SK-N-SH (cell line): ENCODE data around the gene PLEKHA8. TPM values are rescaled to one million over a fixed set of nuclear protein-coding genes. Genes with fewer than 3 reads are reported as not detected.

Experiments
- CTCF ChIA-PET: fragments of 300-600, 350-600 bp; formaldehyde crosslinking; extraction: SDS; loops from one replicate; lab custom pipeline; 2021; lab: Yijun Ruan, JAX
- POLR2A ChIA-PET: fragments of 350-600 bp; sonication (Branson Sonifier 250); formaldehyde crosslinking; extraction: SDS; loops from one replicate; lab custom pipeline; 2020; ENCODE audit warnings: antibody characterized with exemption, inconsistent platforms; lab: Yijun Ruan, JAX
- DNase-seq: peaks from one replicate; pipeline ENCODE4 v3.0.0; 2012
- H2AFZ ChIP-seq: fragments of 200-600 bp; sonication (generic); 2 replicates; pipeline ENCODE4 v1.8.1; 2016; ENCODE audit warnings: antibody characterized with exemption, mild to moderate bottlenecking, low read depth
- H3F3A ChIP-seq: fragments of 200-600 bp; sonication (generic); replicated peaks from 2 replicates; pipeline ENCODE3; 2016; ENCODE audit warnings: antibody characterized with exemption, mild to moderate bottlenecking; ENCODE audit not compliant: insufficient read depth
- H3K27ac ChIP-seq, 2 experiments: fragments of 200-500 bp in 1 of 2; fragments of 200-600 bp in 1 of 2; sonication (Bioruptor generic) in 1 of 2; sonication (generic), shearing (Covaris generic) in 1 of 2; 2 replicates each; pipeline versions ENCODE4 v1.5.1 to v1.6.1; 2014 to 2016; ENCODE audit warnings: low read depth in 2 of 2, inconsistent platforms in 1 of 2, low read length in 1 of 2, mild to moderate bottlenecking in 1 of 2, mixed read lengths in 1 of 2
- H3K27me3 ChIP-seq: fragments of 200-600 bp; sonication (generic), shearing (Covaris generic); 2 replicates; pipeline ENCODE4 v1.6.1; 2016; ENCODE audit warnings: mixed run types; ENCODE audit not compliant: insufficient read depth
- H3K36me3 ChIP-seq, 2 experiments: fragments of 200-500 bp in 1 of 2; fragments of 200-600 bp in 1 of 2; sonication (Bioruptor generic) in 1 of 2; sonication (generic) in 1 of 2; replicated peaks in 1 of 2; 2 replicates each; pipeline versions ENCODE3 to v1.5.1; 2014 to 2016; ENCODE audit warnings: low read length in 1 of 2, mild to moderate bottlenecking in 1 of 2; ENCODE audit not compliant: insufficient read depth in 2 of 2, control insufficient read depth in 1 of 2
- H3K4me1 ChIP-seq, 2 experiments: fragments of 200-500 bp in 1 of 2; fragments of 200-600 bp in 1 of 2; sonication (Bioruptor generic) in 1 of 2; sonication (generic), shearing (Covaris generic) in 1 of 2; 2 replicates each; pipeline versions ENCODE4 v1.5.1 to v1.6.1; 2014 to 2016; ENCODE audit warnings: low read depth in 1 of 2, low read length in 1 of 2, mixed run types in 1 of 2; ENCODE audit not compliant: insufficient read depth in 2 of 2, control insufficient read depth in 1 of 2
- H3K4me2 ChIP-seq: fragments of 200-600 bp; sonication (generic), shearing (Covaris generic); 2 replicates; pipeline ENCODE4 v1.6.1; 2017; ENCODE audit warnings: mixed run types
- H3K4me3 ChIP-seq, 2 experiments: fragments of 200-500 bp in 1 of 2; fragments of 200-600 bp in 1 of 2; sonication (Bioruptor generic) in 1 of 2; sonication (generic), shearing (Covaris generic) in 1 of 2; 2 replicates each; pipeline versions ENCODE4 v1.5.1 to v1.8.1; 2014 to 2016; ENCODE audit warnings: low read depth in 2 of 2, inconsistent platforms in 1 of 2, low read length in 1 of 2, mild to moderate bottlenecking in 1 of 2, mixed read lengths in 1 of 2, moderate library complexity in 1 of 2
- H3K79me2 ChIP-seq: fragments of 200-600 bp; sonication (generic); 2 replicates; pipeline ENCODE4 v1.8.1; 2017; ENCODE audit warnings: mild to moderate bottlenecking; ENCODE audit not compliant: insufficient read depth
- H3K9ac ChIP-seq: fragments of 200-600 bp; sonication (generic); 2 replicates; pipeline ENCODE4 v1.6.1; 2017; ENCODE audit warnings: mixed run types
- H3K9me2 ChIP-seq: fragments of 200-600 bp; sonication (generic); 2 replicates; pipeline ENCODE4 v1.6.1; 2017; ENCODE audit warnings: mixed run types
- H3K9me3 ChIP-seq: fragments of 200-600 bp; sonication (generic); 2 replicates; pipeline ENCODE4 v1.6.1; 2017; ENCODE audit warnings: mixed run types, mild to moderate bottlenecking, moderate library complexity
- H4K20me1 ChIP-seq: fragments of 200-600 bp; sonication (generic); 2 replicates; pipeline ENCODE4 v1.6.1; 2017; ENCODE audit warnings: mild to moderate bottlenecking, mixed run types; ENCODE audit not compliant: insufficient read depth
- CHD2 ChIP-seq: fragments of 150-350 bp; IDR thresholded peaks from 2 replicates; pipeline ENCODE4 v1.6.1; 2018; ENCODE audit warnings: low read length; ENCODE audit not compliant: partially characterized antibody
- FOSL2 ChIP-seq: IDR thresholded peaks from 2 replicates; pipeline ENCODE4 v1.4.0; 2012; ENCODE audit warnings: low read depth, mild to moderate bottlenecking, moderate library complexity, borderline replicate concordance
- MXI1 ChIP-seq: IDR thresholded peaks from 2 replicates; pipeline ENCODE4 v1.6.1; 2012; ENCODE audit warnings: mild to moderate bottlenecking, low read depth, low read length, improper control_type of control experiment
- RFX5 ChIP-seq: IDR thresholded peaks from 2 replicates; pipeline ENCODE4 v1.6.1; 2012; ENCODE audit warnings: mild to moderate bottlenecking, improper control_type of control experiment, low read length
- RXRA ChIP-seq: IDR thresholded peaks from 2 replicates; pipeline ENCODE4 v1.4.0; 2012; ENCODE audit warnings: low read depth, mild to moderate bottlenecking, borderline replicate concordance
- TAF1 ChIP-seq: IDR thresholded peaks from 2 replicates; pipeline ENCODE4 v1.6.1; 2012; ENCODE audit warnings: low read depth, mild to moderate bottlenecking, low read length, moderate library complexity, borderline replicate concordance
- TCF12 ChIP-seq: IDR thresholded peaks from 2 replicates; pipeline ENCODE4 v1.4.0; 2012
- ZBTB33 ChIP-seq: IDR thresholded peaks from 2 replicates; pipeline ENCODE4 v1.4.0; 2012; ENCODE audit warnings: low read depth, borderline replicate concordance
- WGBS: methylation state at CpG from one replicate; pipeline ENCODE4 v1.1.6; 2017; ENCODE audit warnings: low lambda C conversion rate; 5-methylcytosine and 5-hydroxymethylcytosine counted together
- polyA plus RNA-seq, 3 experiments: library from polyadenylated mRNA; depleted of rRNA; stranded (reverse); fragments of >200 nt; gene quantifications; 2 replicates each; pipeline ENCODE4 v1.2.3, GENCODE V29; 2012
- TF ChIP-seq, protein P1 (sequence below): fragments of 200-600 bp; sonication (generic); IDR thresholded peaks from 2 replicates; pipeline ENCODE4 v1.6.1; 2017; ENCODE audit warnings: antibody characterized with exemption, mild to moderate bottlenecking, moderate library complexity
- TF ChIP-seq, protein P2 (sequence below): fragments of 150-350 bp; IDR thresholded peaks from 2 replicates; pipeline ENCODE4 v1.6.1; 2017; ENCODE audit warnings: antibody characterized with exemption, low read length, low read depth, borderline replicate concordance
- TF ChIP-seq, protein P3 (sequence below): IDR thresholded peaks from 2 replicates; pipeline ENCODE4 v1.4.0; 2012; ENCODE audit warnings: low read depth

PLEKHA8 gene
- polyA plus RNA-seq, 1 of the 3 experiments (the other 2 are of a cell fraction) = 4.9 TPM

- Histone ChIP-seq H3K4me3 (peak overlapping the region; percentile 75 to 99), H2AFZ (peak overlapping the region; percentile 77; the same call in 1 of the 2 replicates), H3K27me3 (no peaks in the 10 kb centered on the region), H3K9ac (peak overlapping the region; percentile 75; the same call in 1 of the 2 replicates), H3K4me1 (peaks cover 19 to 48% of the 10 kb centered on the region in 2 experiments), H3K36me3 (peaks cover 5 to 6% of the 10 kb centered on the region in 2 experiments), H3K27ac (peak overlapping the region in 1 of 2 experiments; percentile 79; a peak in 2 of 4 replicates), H4K20me1 (peaks cover 40% of the 10 kb centered on the region), H3F3A (peaks cover 10% of the 10 kb centered on the region), H3K9me3 (no peaks in the 10 kb centered on the region), H3K79me2 (peaks cover 80% of the 10 kb centered on the region), H3K4me2 (peak overlapping the region; percentile 86), H3K9me2 (no peaks in the 10 kb centered on the region)
- ChIA-PET CTCF (interaction anchor here (0.6 to 11.9 kb wide), 4 partner anchors 20 to 152 kb away, joined by 3 to 85 read pairs (median 6); no protein-coding TSS in a partner anchor), POLR2A (no interaction called here)
- TF ChIP-seq, protein P1, sequence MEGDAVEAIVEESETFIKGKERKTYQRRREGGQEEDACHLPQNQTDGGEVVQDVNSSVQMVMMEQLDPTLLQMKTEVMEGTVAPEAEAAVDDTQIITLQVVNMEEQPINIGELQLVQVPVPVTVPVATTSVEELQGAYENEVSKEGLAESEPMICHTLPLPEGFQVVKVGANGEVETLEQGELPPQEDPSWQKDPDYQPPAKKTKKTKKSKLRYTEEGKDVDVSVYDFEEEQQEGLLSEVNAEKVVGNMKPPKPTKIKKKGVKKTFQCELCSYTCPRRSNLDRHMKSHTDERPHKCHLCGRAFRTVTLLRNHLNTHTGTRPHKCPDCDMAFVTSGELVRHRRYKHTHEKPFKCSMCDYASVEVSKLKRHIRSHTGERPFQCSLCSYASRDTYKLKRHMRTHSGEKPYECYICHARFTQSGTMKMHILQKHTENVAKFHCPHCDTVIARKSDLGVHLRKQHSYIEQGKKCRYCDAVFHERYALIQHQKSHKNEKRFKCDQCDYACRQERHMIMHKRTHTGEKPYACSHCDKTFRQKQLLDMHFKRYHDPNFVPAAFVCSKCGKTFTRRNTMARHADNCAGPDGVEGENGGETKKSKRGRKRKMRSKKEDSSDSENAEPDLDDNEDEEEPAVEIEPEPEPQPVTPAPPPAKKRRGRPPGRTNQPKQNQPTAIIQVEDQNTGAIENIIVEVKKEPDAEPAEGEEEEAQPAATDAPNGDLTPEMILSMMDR = peak; percentile 32; the same call in 1 of the 2 replicates
- no peak for TF ChIP-seq RXRA
- no peak for DNase-seq
- 33% methylated on average over 6 of the region's 6 CpGs for WGBS
Measured at GRCh38 chr7:30029696-30030095, 1.5 kb downstream of the PLEKHA8 start.

DNA sequence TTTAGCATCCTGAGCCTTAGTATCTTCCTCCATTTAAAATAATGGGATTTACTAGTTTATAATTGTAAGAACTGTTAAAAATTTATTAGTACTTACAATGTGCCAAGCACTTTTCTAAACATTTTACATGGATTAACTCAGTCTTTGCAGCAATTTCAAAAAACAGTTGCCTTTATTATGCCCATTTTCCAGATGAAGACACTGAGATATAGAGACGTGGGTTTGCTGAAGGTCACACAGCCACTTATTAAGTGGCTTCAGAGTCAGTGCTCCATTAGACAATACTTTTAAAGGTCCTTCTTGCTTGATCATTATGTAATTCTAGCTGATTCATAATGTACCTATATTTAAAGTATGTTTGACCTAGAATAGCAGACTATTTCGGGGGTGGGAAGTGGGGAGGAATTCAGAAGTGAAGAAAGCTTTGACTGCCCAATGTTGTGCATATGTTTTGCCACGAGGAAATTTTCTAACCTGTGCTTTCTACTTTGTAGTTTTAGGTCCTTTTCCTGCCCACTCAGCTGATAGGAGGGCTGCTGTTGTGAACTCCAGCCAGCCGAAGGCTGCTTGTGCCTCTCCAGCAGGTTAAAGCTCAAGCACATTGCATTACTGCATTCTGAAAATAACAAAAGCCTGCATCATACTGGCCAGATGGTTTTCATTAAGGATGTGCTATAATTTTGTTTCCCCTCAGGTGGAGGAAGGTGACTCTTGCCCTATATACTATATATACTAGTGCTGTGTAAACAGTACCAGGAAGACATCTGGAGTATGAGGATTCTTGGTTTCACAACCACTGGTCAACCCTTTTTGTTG is 4.3 kb downstream of the PLEKHA8 start:
- Histone ChIP-seq H4K20me1 (peaks cover 40% of the 10 kb centered on the region), H3K9ac (no peak overlapping the region), H3K27ac (peak overlapping the region; percentile 9 to 81; a peak in 3 of 4 replicates), H3K9me3 (no peaks in the 10 kb centered on the region), H3K4me2 (peak overlapping the region; percentile 46), H3F3A (peaks cover 5% of the 10 kb centered on the region), H3K79me2 (peaks cover 78% of the 10 kb centered on the region), H3K4me3 (no peak overlapping the region), H3K36me3 (peaks cover 6 to 11% of the 10 kb centered on the region in 2 experiments), H3K27me3 (no peaks in the 10 kb centered on the region), H3K4me1 (peaks cover 19 to 39% of the 10 kb centered on the region in 2 experiments), H2AFZ (no peak overlapping the region), H3K9me2 (no peaks in the 10 kb centered on the region)
- TF ChIP-seq, protein P2, sequence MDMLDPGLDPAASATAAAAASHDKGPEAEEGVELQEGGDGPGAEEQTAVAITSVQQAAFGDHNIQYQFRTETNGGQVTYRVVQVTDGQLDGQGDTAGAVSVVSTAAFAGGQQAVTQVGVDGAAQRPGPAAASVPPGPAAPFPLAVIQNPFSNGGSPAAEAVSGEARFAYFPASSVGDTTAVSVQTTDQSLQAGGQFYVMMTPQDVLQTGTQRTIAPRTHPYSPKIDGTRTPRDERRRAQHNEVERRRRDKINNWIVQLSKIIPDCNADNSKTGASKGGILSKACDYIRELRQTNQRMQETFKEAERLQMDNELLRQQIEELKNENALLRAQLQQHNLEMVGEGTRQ = no peak
- peak; percentile 50; the same call in 1 of the 2 replicates for TF ChIP-seq MXI1
- no peak for TF ChIP-seq RFX5
- TF ChIP-seq, protein P1 = no peak
- TF ChIP-seq TAF1 = no peak
- TF ChIP-seq, protein P3, sequence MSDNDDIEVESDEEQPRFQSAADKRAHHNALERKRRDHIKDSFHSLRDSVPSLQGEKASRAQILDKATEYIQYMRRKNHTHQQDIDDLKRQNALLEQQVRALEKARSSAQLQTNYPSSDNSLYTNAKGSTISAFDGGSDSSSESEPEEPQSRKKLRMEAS = peak; percentile 47; the same call in 1 of the 2 replicates
- TF ChIP-seq TCF12 = peak; percentile 93
- no peak for TF ChIP-seq ZBTB33
- TF ChIP-seq CHD2 = peak; percentile 29
- TF ChIP-seq FOSL2 = peak; percentile 37; the same call in 1 of the 2 replicates
- ChIA-PET POLR2A (no interaction called here), CTCF (interaction anchor here (1.0 to 11.9 kb wide), 3 partner anchors 14 to 153 kb away, joined by 3 to 85 read pairs (median 3); no protein-coding TSS in a partner anchor)
- WGBS = 47% methylated on average over 4 of the region's 4 CpGs
- DNase-seq = peak; percentile 54
